IMR-90 (cell line): ENCODE data around the gene UNC13C. TPM values are rescaled to one million over a fixed set of nuclear protein-coding genes. Genes with fewer than 3 reads are reported as not detected.

ENCODE experiments used
- ATAC-seq: fragments of 200-7000 bp; cut with Tn5 transposase; 2 replicates; pipeline ENCODE4 v1.9.1; 2020; ENCODE audit warnings: low read depth, mild to moderate bottlenecking, moderate library complexity
- BruUV-seq: library from RNA; stranded (reverse); fragments of 400-500 nt; replicated peaks from 2 replicates; lab custom pipeline; 2021; lab: Mats Ljungman, UMichigan
- CTCF ChIA-PET: fragments of 300-600 bp; formaldehyde crosslinking; extraction: SDS; loops from one replicate; lab custom pipeline; 2021; ENCODE audit warnings: antibody characterized with exemption; lab: Yijun Ruan, JAX
- POLR2A ChIA-PET: fragments of 300-600 bp; sonication (Branson Sonifier 250); formaldehyde crosslinking; loops from one replicate; lab custom pipeline; 2022; ENCODE audit warnings: antibody characterized with exemption; ENCODE audit not compliant: unreplicated experiment; lab: Charles Lee
- DNase-seq: peaks from one replicate; pipeline ENCODE4 v3.0.0; 2013
- H2AFZ ChIP-seq: replicated peaks from 2 replicates; pipeline ENCODE3; 2013; ENCODE audit warnings: low read length, mild to moderate bottlenecking; ENCODE audit not compliant: poor library complexity
- H2AK5ac ChIP-seq: 2 replicates; pipeline ENCODE4 v1.6.1; 2013; ENCODE audit warnings: low read depth, low read length, inconsistent platforms
- H2AK9ac ChIP-seq: replicated peaks from 2 replicates; pipeline ENCODE3; 2013; ENCODE audit warnings: mild to moderate bottlenecking, low read depth, low read length, moderate library complexity; ENCODE audit not compliant: poor library complexity
- H2BK120ac ChIP-seq: 2 replicates; pipeline ENCODE4 v1.6.1; 2013; ENCODE audit warnings: low read depth, low read length, inconsistent platforms
- H2BK15ac ChIP-seq: 3 replicates; pipeline ENCODE4 v1.6.1; 2013; ENCODE audit warnings: low read depth, low read length, inconsistent platforms
- H2BK20ac ChIP-seq: 2 replicates; pipeline ENCODE4 v1.6.1; 2013; ENCODE audit warnings: low read depth, mild to moderate bottlenecking, inconsistent platforms, low read length, moderate library complexity
- H2BK5ac ChIP-seq: 2 replicates; pipeline ENCODE4 v1.6.1; 2013; ENCODE audit warnings: mild to moderate bottlenecking, low read depth, low read length, inconsistent platforms; ENCODE audit not compliant: poor library complexity, severe bottlenecking
- H3K14ac ChIP-seq: replicated peaks from 2 replicates; pipeline ENCODE4 v1.6.1; 2013; ENCODE audit warnings: low read depth, low read length, inconsistent platforms
- H3K18ac ChIP-seq: 2 replicates; pipeline ENCODE4 v1.6.1; 2013; ENCODE audit warnings: low read depth, low read length, control low read depth
- H3K23ac ChIP-seq: 2 replicates; pipeline ENCODE4 v1.6.1; 2013; ENCODE audit warnings: low read depth, low read length, inconsistent platforms
- H3K27ac ChIP-seq: 2 replicates; pipeline ENCODE4 v1.5.1; 2013; ENCODE audit warnings: mild to moderate bottlenecking, control low read depth, low read length; ENCODE audit not compliant: insufficient read depth
- H3K27me3 ChIP-seq: 2 replicates; pipeline ENCODE4 v1.6.1; 2013; ENCODE audit warnings: low read length; ENCODE audit not compliant: control insufficient read depth, insufficient read depth
- H3K36me3 ChIP-seq: 2 replicates; pipeline ENCODE4 v1.6.1; 2013; ENCODE audit warnings: low read length, mixed read lengths; ENCODE audit not compliant: control insufficient read depth, insufficient read depth
- H3K4ac ChIP-seq: 2 replicates; pipeline ENCODE4 v1.6.1; 2013; ENCODE audit warnings: low read depth, low read length, inconsistent platforms
- H3K4me1 ChIP-seq: 2 replicates; pipeline ENCODE4 v1.6.1; 2013; ENCODE audit warnings: low read length, mixed read lengths; ENCODE audit not compliant: control insufficient read depth, insufficient read depth
- H3K4me2 ChIP-seq: 2 replicates; pipeline ENCODE4 v1.6.1; 2013; ENCODE audit warnings: low read depth, mild to moderate bottlenecking, control low read depth, low read length, moderate library complexity
- H3K4me3 ChIP-seq: 2 replicates; pipeline ENCODE4 v1.5.1; 2013; ENCODE audit warnings: low read depth, mild to moderate bottlenecking, control low read depth, low read length, moderate library complexity; ENCODE audit not compliant: insufficient read depth
- H3K56ac ChIP-seq: 2 replicates; pipeline ENCODE4 v1.6.1; 2013; ENCODE audit warnings: low read length, inconsistent platforms; ENCODE audit not compliant: insufficient read depth; ENCODE audit errors: extremely low read depth
- H3K79me1 ChIP-seq, 2 experiments: 2 replicates each; pipeline ENCODE4 v1.6.1; 2013; ENCODE audit warnings: low read length in 2 of 2, inconsistent platforms in 1 of 2, low read depth in 1 of 2
- H3K9ac ChIP-seq: 2 replicates; pipeline ENCODE4 v1.6.1; 2013; ENCODE audit warnings: low read depth, low read length, control low read depth
- H3K9me1 ChIP-seq: 2 replicates; pipeline ENCODE4 v1.6.1; 2013; ENCODE audit warnings: low read length, inconsistent platforms; ENCODE audit not compliant: insufficient read depth
- H3K9me3 ChIP-seq: 2 replicates; pipeline ENCODE4 v1.6.1; 2013; ENCODE audit warnings: low read length; ENCODE audit not compliant: control insufficient read depth, insufficient read depth
- H4K20me1 ChIP-seq: 2 replicates; pipeline ENCODE4 v1.6.1; 2013; ENCODE audit warnings: low read length, inconsistent platforms; ENCODE audit not compliant: insufficient read depth
- H4K5ac ChIP-seq: 2 replicates; pipeline ENCODE4 v1.6.1; 2013; ENCODE audit warnings: mild to moderate bottlenecking, low read depth, low read length, control low read depth
- H4K8ac ChIP-seq, 2 experiments: 2 replicates each; pipeline ENCODE4 v1.6.1; 2013; ENCODE audit warnings: low read depth in 2 of 2, low read length in 2 of 2, control low read depth in 1 of 2, inconsistent platforms in 1 of 2
- H4K91ac ChIP-seq: 2 replicates; pipeline ENCODE4 v1.6.1; 2013; ENCODE audit warnings: low read depth, low read length, inconsistent platforms; ENCODE audit not compliant: insufficient read depth
- WGBS, 2 experiments: methylation state at CpG; one replicate each; pipeline versions ENCODE4 v1.1.5 to v1.1.7; 2013; ENCODE audit warnings: missing lambda C conversion rate in 2 of 2; ENCODE audit not compliant: insufficient read length in 1 of 2; ENCODE audit errors: extremely low coverage in 2 of 2; 5-methylcytosine and 5-hydroxymethylcytosine counted together
- dilution Hi-C: fragments of 300-500 bp; cut with HindIII; formaldehyde crosslinking; loops from one replicate; pipeline ENCODE4 v1.14.3; 2018; ENCODE audit warnings: low sequenced_read_pairs; ENCODE audit not compliant: unreplicated experiment
- in situ Hi-C: fragments of 300-500 bp; cut with MboI; formaldehyde crosslinking; loops from 3 replicates; pipeline ENCODE4 v1.14.3; 2019; ENCODE audit warnings: low sequenced_read_pairs, inconsistent platforms, mixed read lengths
- intact Hi-C: fragments of 100-400 bp; cut with micrococcal nuclease; formaldehyde crosslinking; loops from 2 replicates; pipeline ENCODE4 v1.10.0; 2022
- polyA plus RNA-seq, 3 experiments: library from polyadenylated mRNA; depleted of rRNA; stranded (reverse); fragments of >200 nt; gene quantifications; 2 replicates each; pipeline ENCODE4 v1.2.3, GENCODE V29; 2012; ENCODE audit warnings: low replicate concordance in 1 of 3
- total RNA-seq: library from RNA; depleted of rRNA; stranded (reverse); fragments of >200 nt; gene quantifications from 2 replicates; pipeline ENCODE4 v1.2.3, GENCODE V29; 2012
- TF ChIP-seq, protein P1 (sequence below): conservative IDR thresholded peaks from 2 replicates; pipeline ENCODE4 v1.5.1; 2012; ENCODE audit warnings: mild to moderate bottlenecking, low read depth, low read length, improper control_type of control experiment

The UNC13C gene
- total and polyA plus RNA-seq, 2 of the 4 experiments (the other 2 are of a cell fraction): not detected

DNA sequence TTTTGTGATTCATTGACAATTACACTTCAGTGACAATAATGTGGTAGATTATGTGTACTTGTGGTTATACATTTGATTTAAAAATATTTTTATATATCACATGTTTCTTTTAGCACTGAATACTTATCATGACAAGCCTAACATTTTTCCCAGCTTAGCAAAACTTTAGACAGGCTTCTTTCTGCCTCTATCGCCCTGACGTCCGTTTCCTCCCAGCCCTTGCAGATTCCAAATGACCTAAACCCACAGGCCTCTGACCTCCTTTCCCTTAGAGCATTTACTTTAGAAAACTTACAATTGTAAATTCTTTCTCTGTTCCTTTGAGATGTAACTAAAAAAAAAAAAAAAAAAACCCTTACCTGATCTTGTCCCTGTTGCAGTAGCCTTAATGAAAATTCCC, 326.1 kb downstream of the UNC13C start:
- no CpG with 5 or more reads among the region's 3 CpGs for WGBS, 2 experiments
- Histone ChIP-seq H2BK120ac (no peak overlapping the region), H4K5ac (no peak overlapping the region), H2AFZ (no peak overlapping the region), H4K8ac (no peak overlapping the region), H3K9me1 (no peaks in the 10 kb centered on the region), H3K4me3 (no peak overlapping the region), H3K9ac (no peak overlapping the region), H2AK9ac (no peak overlapping the region), H3K27ac (no peak overlapping the region), H3K79me1 (no peaks in the 10 kb centered on the region), H3K4me2 (no peak overlapping the region), H3K4ac (no peak overlapping the region), H2BK20ac (no peak overlapping the region), H2BK5ac (no peak overlapping the region), H4K20me1 (no peaks in the 10 kb centered on the region), H4K91ac (no peak overlapping the region), H3K18ac (no peak overlapping the region), H3K9me3 (no peaks in the 10 kb centered on the region), H3K27me3 (no peaks in the 10 kb centered on the region), H3K23ac (no peak overlapping the region), H3K4me1 (no peaks in the 10 kb centered on the region), H3K56ac (no peak overlapping the region), H3K14ac (no peak overlapping the region), H3K36me3 (no peaks in the 10 kb centered on the region), H2BK15ac (no peak overlapping the region), H2AK5ac (no peak overlapping the region)
- dilution Hi-C loops: no loop called here
- BruUV-seq: no TSS peak
- CTCF ChIA-PET: no interaction called here
- DNase-seq (no peak), ATAC-seq (no peak)
- TF ChIP-seq, protein P1, sequence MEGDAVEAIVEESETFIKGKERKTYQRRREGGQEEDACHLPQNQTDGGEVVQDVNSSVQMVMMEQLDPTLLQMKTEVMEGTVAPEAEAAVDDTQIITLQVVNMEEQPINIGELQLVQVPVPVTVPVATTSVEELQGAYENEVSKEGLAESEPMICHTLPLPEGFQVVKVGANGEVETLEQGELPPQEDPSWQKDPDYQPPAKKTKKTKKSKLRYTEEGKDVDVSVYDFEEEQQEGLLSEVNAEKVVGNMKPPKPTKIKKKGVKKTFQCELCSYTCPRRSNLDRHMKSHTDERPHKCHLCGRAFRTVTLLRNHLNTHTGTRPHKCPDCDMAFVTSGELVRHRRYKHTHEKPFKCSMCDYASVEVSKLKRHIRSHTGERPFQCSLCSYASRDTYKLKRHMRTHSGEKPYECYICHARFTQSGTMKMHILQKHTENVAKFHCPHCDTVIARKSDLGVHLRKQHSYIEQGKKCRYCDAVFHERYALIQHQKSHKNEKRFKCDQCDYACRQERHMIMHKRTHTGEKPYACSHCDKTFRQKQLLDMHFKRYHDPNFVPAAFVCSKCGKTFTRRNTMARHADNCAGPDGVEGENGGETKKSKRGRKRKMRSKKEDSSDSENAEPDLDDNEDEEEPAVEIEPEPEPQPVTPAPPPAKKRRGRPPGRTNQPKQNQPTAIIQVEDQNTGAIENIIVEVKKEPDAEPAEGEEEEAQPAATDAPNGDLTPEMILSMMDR: no peak
- in situ Hi-C loops: no loop called here
- intact Hi-C loops: no loop called here
- POLR2A ChIA-PET: no interaction called here
